ENCODE measurements around the gene RAB26. TPM values are rescaled to one million over a fixed set of nuclear protein-coding genes. Genes with fewer than 3 reads are reported as not detected.
"Not testable (repeated sequence)": the region's sequence is repeated elsewhere in the genome, so short reads cannot be mapped to it uniquely, and the experiment has no call there.

Gene RAB26
- total RNA-seq, 1 donor from 2014 or later: not detected

- DNase-seq: no peak
Observed at GRCh38 chr16:2198283-2198682, 49.9 kb downstream of the RAB26 start.

GRCh38 chr16:2199095-2199494, 50.7 kb downstream of the RAB26 start:
- no peak for DNase-seq

DNA sequence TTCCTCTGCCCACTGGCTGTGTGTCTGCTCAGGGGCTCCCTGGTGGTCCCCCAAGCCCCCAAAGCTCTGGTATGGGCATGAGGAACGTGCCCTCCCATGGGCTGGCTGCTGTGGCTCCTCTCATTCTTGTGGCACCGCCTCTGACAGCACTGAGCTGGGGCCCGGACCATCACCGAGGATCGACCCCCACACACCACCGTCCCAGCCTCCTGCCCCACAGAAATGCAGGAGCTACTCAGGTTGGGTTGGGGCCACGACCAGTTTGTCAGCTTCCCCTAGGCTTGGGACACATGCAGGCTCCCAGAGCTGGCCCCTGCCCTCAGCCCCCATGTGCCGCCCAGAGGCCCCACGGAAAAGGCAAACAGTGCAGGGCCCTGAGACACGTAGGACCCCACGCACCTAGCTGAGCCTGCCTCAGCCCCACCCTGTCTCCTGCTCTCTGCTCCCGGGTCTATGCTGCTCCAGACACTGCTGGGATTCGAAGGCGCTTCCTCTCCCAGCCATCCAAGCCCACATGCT, 51.3 kb downstream of the RAB26 start:
- no peak for DNase-seq

- DNase-seq: no peak
Observed at GRCh38 chr16:2200313-2200712, 51.9 kb downstream of the RAB26 start.

- not testable (repeated sequence) for DNase-seq
Observed at GRCh38 chr16:2203119-2203688, 54.8 kb downstream of the RAB26 start.

Small RNA genes within 50 kb of the gene (small RNA-seq; reads per million reads assigned to genes)
- not detected for gene MIR3180-5 (ENCODE audit: low replicate concordance)
- gene MIR4516 (ENCODE audit: low replicate concordance): not detected
- gene RF00019 (ENCODE audit: low replicate concordance): not detected
- not detected for gene SNORD60 (ENCODE audit: low replicate concordance)

Other genes starting within 250 kb of the RAB26 start
- 1.5 TPM for gene HS3ST6, start 230.2 kb upstream of the RAB26 start, total RNA-seq
- 9.2 TPM for gene MSRB1, start 205.4 kb upstream of the RAB26 start, total RNA-seq
- gene RPL3L, start 193.9 kb upstream of the RAB26 start, total RNA-seq: 150 TPM
- 155 TPM for gene NDUFB10, start 189.1 kb upstream of the RAB26 start, total RNA-seq
- 1,524 TPM for gene RPS2, start 183.8 kb upstream of the RAB26 start, total RNA-seq
- not detected for gene RNF151, start 181.8 kb upstream of the RAB26 start, total RNA-seq
- 21.7 TPM for gene TBL3, start 176.6 kb upstream of the RAB26 start, total RNA-seq
- gene NOXO1, start 167.2 kb upstream of the RAB26 start, total RNA-seq: 2.5 TPM
- 10.2 TPM for gene GFER, start 164.4 kb upstream of the RAB26 start, total RNA-seq
- 4.7 TPM for gene SYNGR3, start 158.7 kb upstream of the RAB26 start, total RNA-seq
- gene ZNF598, start 138.8 kb upstream of the RAB26 start, total RNA-seq: 15.2 TPM
- gene NPW, start 128.8 kb upstream of the RAB26 start, total RNA-seq: 0.82 TPM
- 45.7 TPM for gene NHERF2, start 121.7 kb upstream of the RAB26 start, total RNA-seq
- 28.7 TPM for gene NTHL1, start 100.8 kb upstream of the RAB26 start, total RNA-seq
- gene TSC2, start 100.6 kb upstream of the RAB26 start, total RNA-seq: 57.2 TPM
- 138 TPM for gene PKD1, start 12.7 kb upstream of the RAB26 start, total RNA-seq
- 27.4 TPM for gene TRAF7, start 7.2 kb downstream of the RAB26 start, total RNA-seq
- 1.0 TPM for gene CASKIN1, start 48.0 kb downstream of the RAB26 start, total RNA-seq
- 27.0 TPM for gene MLST8, start 56.8 kb downstream of the RAB26 start, total RNA-seq
- 1.9 TPM for gene BRICD5, start 62.2 kb downstream of the RAB26 start, total RNA-seq
- gene PGP, start 66.2 kb downstream of the RAB26 start, total RNA-seq: 18.2 TPM
- gene E4F1, start 75.0 kb downstream of the RAB26 start, total RNA-seq: 23.7 TPM
- 1.3 TPM for gene DNASE1L2, start 87.8 kb downstream of the RAB26 start, total RNA-seq
- gene ECI1, start 103.0 kb downstream of the RAB26 start, total RNA-seq: 83.7 TPM
- gene RNPS1, start 119.5 kb downstream of the RAB26 start, total RNA-seq: 90.2 TPM
- gene ABCA3, start 192.1 kb downstream of the RAB26 start, total RNA-seq: 8.7 TPM